GM12878 (cell line): Measurements from ENCODE around the gene SLC17A2. TPM values are rescaled to one million over a fixed set of nuclear protein-coding genes. Genes with fewer than 3 reads are reported as not detected.

Experiments used
- ATF7 ChIP-seq: fragments of 450-650 bp; IDR thresholded peaks from 2 replicates; pipeline ENCODE4 v1.6.1; 2016; ENCODE audit warnings: low read depth, mild to moderate bottlenecking
- CBFB ChIP-seq: IDR thresholded peaks from 2 replicates; pipeline ENCODE4 v1.6.1; 2016; ENCODE audit warnings: antibody characterized with exemption, low read depth
- CUX1 ChIP-seq: IDR thresholded peaks from 2 replicates; pipeline ENCODE4 v1.6.1; 2012; ENCODE audit warnings: improper control_type of control experiment, low read depth, low read length; ENCODE audit not compliant: insufficient replicate concordance
- EGR1 ChIP-seq, 2 experiments: IDR thresholded peaks; 1 replicate in 1 of 2; 2 replicates in 1 of 2; pipeline ENCODE4 v1.6.1; 2011 to 2012; ENCODE audit warnings: low read depth in 2 of 2, low read length in 2 of 2, borderline replicate concordance in 1 of 2, mild to moderate bottlenecking in 1 of 2, moderate library complexity in 1 of 2
- HDAC6 ChIP-seq: fragments of 200-600 bp; sonication (generic); IDR thresholded peaks from one replicate; pipeline ENCODE4 v1.8.0; 2017; ENCODE audit warnings: antibody characterized with exemption; ENCODE audit not compliant: unreplicated experiment
- JUND ChIP-seq: IDR thresholded peaks from 2 replicates; pipeline ENCODE4 v1.6.1; 2012; ENCODE audit warnings: low read depth, mild to moderate bottlenecking, low read length, improper control_type of control experiment, moderate library complexity
- MTA2 ChIP-seq: fragments of 450-650 bp; IDR thresholded peaks from 2 replicates; pipeline ENCODE4 v1.6.1; 2016; ENCODE audit warnings: low read depth, mild to moderate bottlenecking, moderate library complexity
- MYB ChIP-seq: fragments of 150-350 bp; IDR thresholded peaks from 2 replicates; pipeline ENCODE4 v1.6.1; 2014; ENCODE audit warnings: mild to moderate bottlenecking, low read depth, low read length, borderline replicate concordance
- NKRF ChIP-seq: fragments of 450-650 bp; conservative IDR thresholded peaks from 2 replicates; pipeline ENCODE4 v1.6.1; 2017; ENCODE audit warnings: mild to moderate bottlenecking, moderate library complexity
- PAX5 ChIP-seq: IDR thresholded peaks from 2 replicates; pipeline ENCODE4 v1.6.1; 2011; ENCODE audit warnings: low read depth, low read length, borderline replicate concordance
- RAD51 ChIP-seq: fragments of 450-650 bp; IDR thresholded peaks from 2 replicates; pipeline ENCODE4 v1.6.1; 2016; ENCODE audit warnings: moderate library complexity, mild to moderate bottlenecking, inconsistent platforms
- RCOR1 ChIP-seq: conservative IDR thresholded peaks from 2 replicates; pipeline ENCODE4 v1.6.1; 2012; ENCODE audit warnings: low read depth, low read length, improper control_type of control experiment
- RFX5 ChIP-seq: IDR thresholded peaks from 2 replicates; pipeline ENCODE4 v1.6.1; 2011; ENCODE audit warnings: low read depth, low read length, improper control_type of control experiment
- SIN3A ChIP-seq: IDR thresholded peaks from 2 replicates; pipeline ENCODE4 v1.6.1; 2012; ENCODE audit warnings: low read depth, low read length, improper control_type of control experiment
- SMARCA5 ChIP-seq: fragments of 450-650 bp; IDR thresholded peaks from 2 replicates; pipeline ENCODE4 v1.6.1; 2017; ENCODE audit warnings: mild to moderate bottlenecking
- SMC3 ChIP-seq: IDR thresholded peaks from 2 replicates; pipeline ENCODE4 v1.6.1; 2011; ENCODE audit warnings: low read length, improper control_type of control experiment, borderline replicate concordance
- SREBF2 ChIP-seq: IDR thresholded peaks from 2 replicates; pipeline ENCODE4 v1.6.1; 2012; ENCODE audit warnings: mild to moderate bottlenecking, low read length
- ZBTB33 ChIP-seq: fragments of 450-650 bp; IDR thresholded peaks from 2 replicates; pipeline ENCODE4 v1.6.1; 2017; ENCODE audit warnings: mild to moderate bottlenecking
- ZNF384 ChIP-seq: IDR thresholded peaks from 2 replicates; pipeline ENCODE4 v1.6.1; 2012; ENCODE audit warnings: low read depth, mild to moderate bottlenecking, low read length, improper control_type of control experiment, borderline replicate concordance
- ZZZ3 ChIP-seq: IDR thresholded peaks from 2 replicates; pipeline ENCODE4 v1.6.1; 2011; ENCODE audit warnings: low read depth; ENCODE audit not compliant: control insufficient read depth, insufficient read length
- polyA plus RNA-seq, 11 experiments: library from polyadenylated mRNA; depleted of rRNA in 4 of 11; unstranded in 6 of 11; stranded (reverse) in 5 of 11; fragments of >200 nt; fragmentation: Nextera tagmentation in 4 of 11; fragmentation: Illumina TruSeq in 1 of 11; extraction: Ambion mirVana in 4 of 11; extraction: Trizol in 1 of 11; gene quantifications; 1 replicate in 1 of 11; 2 replicates in 10 of 11; pipeline versions ENCODE4 v1.2.1 to v1.2.3, GENCODE V29; 2011 to 2016; ENCODE audit warnings: inconsistent platforms in 2 of 11, missing spikeins in 2 of 11, low read depth in 1 of 11
- total RNA-seq, 4 experiments: library from RNA; depleted of rRNA in 3 of 4; stranded (reverse); fragments of >200 nt in 3 of 4; fragmentation: Illumina TruSeq in 1 of 4; extraction: Trizol in 1 of 4; gene quantifications; 2 replicates each; pipeline versions ENCODE4 v1.2.1 to v1.2.3, GENCODE V29; 2013 to 2021

The SLC17A2 gene
- total and polyA plus RNA-seq, 10 of the 15 experiments (the other 5 are each of a cell fraction or from before 2014, with no cell fraction given): not detected

DNA sequence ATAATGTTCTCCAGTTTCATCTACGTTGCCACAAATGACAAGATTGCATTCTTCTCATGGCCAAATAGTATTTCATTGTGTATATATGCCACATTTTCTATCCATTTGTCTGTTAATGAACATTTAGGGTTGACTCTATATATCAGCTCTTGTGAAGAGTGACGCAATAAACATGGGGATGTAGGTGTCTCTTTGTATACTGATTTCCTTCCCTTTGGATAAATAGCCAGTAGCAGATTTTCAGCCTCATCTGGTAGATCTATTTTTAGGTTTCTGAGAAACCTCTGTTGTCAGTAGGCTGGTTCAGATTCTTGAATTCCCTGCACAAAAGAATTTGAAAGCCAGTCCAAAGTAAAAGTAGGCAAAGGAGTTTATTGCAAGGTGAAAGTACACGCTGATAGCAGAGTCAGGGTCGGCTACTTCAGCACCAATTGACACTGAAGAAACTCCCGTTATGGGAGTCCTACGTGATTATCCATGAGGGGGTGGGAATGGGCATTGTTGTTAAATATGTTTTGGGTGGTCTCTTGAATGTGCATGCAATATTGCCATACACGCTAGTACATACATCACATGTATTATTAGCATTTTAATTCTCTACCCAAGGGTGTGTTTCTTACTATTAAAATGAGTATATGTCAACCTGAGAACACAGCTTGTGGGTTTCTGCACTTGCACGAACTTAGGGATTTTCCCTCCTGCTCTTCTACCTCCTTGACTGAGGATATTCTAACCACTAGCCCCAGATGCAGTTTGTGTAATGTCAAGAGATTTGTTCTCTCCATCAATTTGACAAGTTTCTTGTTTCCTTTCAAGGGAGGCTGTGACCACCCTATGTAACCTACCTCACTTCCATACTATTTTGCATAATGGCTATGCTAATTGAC, 14.4 kb upstream of the SLC17A2 start (continued):
- TF ChIP-seq CUX1 (no peak), JUND (peak; percentile 48; the same call in 1 of the 2 replicates), MTA2 (peak; percentile 74; the same call in 1 of the 2 replicates), NKRF (no peak), RCOR1 (no peak), MYB (no peak), SMARCA5 (no peak), ZZZ3 (no peak), RAD51 (no peak), RFX5 (no peak), EGR1 (IDR thresholded peaks at IDR 0.05; ENCODE audit: borderline replicate concordance in 1 of 2, low read depth in 2 of 2, low read length in 2 of 2) (no peak), HDAC6 (no peak), SMC3 (no peak), PAX5 (peak; percentile 82; the same call in 1 of the 2 replicates), CBFB (peak; percentile 86), ATF7 (peak; percentile 19; the same call in 1 of the 2 replicates), SIN3A (no peak), SREBF2 (no peak), ZNF384 (no peak), ZBTB33 (no peak)
